ENCODE results near the gene WT1.

WT1 gene

GRCh38 chr11:32438346-32438865 lies 3.1 kb upstream of the WT1 start:
- no peak for DNase-seq (ENCODE audit: low read depth in 2 of 2)

GRCh38 chr11:32437495-32438345 lies 2.4 kb upstream of the WT1 start:
- no peak for DNase-seq (ENCODE audit: low read depth in 2 of 2)

- no peak for DNase-seq (ENCODE audit: low read depth in 2 of 2)
Measured at GRCh38 chr11:32436751-32437494, 1.6 kb upstream of the WT1 start.

GRCh38 chr11:32435942-32436750 lies 807 bp upstream of the WT1 start:
- no peak for DNase-seq (ENCODE audit: low read depth in 2 of 2)

DNA sequence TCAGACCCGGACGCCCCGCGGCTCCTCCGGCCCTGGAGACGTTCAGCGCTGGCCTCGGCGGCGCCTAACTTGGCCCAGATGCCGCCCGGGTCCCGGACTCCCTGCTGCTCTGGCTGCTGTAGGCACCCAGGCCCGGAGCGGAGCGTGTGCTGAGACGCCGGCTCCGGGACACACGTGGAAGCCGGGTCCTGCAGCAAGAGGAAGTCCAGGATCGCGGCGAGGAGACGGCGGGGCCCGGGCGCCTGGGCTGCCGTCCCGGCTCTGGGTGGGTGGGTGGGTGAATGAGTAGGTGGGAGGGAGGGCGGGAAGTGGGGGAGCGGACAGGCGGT lies 223 bp downstream of the WT1 start:
- no peak for DNase-seq (ENCODE audit: low read depth in 2 of 2)

- no peak for DNase-seq (ENCODE audit: low read depth in 2 of 2)
Measured at GRCh38 chr11:32434356-32435151, 785 bp downstream of the WT1 start.

DNA sequence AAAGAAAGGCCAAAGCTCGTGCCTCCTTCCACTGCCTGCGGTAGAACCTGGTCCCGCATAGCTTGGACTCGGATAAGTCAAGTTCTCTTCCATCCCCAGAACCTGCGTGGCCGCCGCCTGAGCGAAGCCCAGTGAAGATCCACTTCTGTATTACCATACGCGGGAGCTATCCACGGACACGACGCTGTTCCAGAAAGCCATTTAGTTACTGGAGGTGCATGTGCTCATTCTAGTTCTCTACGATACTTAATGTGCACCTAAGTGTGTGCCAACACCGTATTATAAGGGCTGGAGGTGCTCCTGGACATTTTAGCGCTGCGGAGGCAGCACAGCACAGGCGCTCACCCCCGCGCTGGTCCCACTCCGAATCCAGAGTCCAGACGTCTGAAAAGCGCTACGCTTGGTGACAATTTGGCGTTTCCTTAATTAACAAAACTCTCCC lies 1.4 kb downstream of the WT1 start:
- no peak for DNase-seq (ENCODE audit: low read depth in 2 of 2)

GRCh38 chr11:32433101-32433913 lies 2.0 kb downstream of the WT1 start:
- no peak for DNase-seq (ENCODE audit: low read depth in 2 of 2)

DNA sequence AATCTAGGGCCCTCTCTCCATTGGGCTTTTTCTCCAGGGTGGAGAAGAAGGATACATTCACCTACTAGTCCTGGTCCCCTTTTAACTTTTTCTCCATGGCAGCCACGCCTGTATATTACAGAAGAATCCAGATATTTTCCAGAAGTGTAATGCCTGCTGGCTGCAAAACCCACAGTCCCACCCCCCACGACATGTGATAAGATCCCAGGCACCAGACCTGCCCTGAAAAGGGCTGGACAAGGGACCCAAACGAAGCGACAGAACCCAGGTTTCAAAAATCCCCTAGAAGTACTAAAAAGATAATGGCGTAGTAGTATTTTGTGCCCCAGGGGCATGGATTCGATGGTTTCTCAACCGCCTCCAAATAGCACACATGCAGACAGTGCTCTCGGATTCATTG lies 2.8 kb downstream of the WT1 start:
- no peak for DNase-seq (ENCODE audit: low read depth in 2 of 2)

GRCh38 chr11:32430568-32431381 lies 4.6 kb downstream of the WT1 start:
- DNase-seq (ENCODE audit: low read depth in 2 of 2) = no peak

DNA sequence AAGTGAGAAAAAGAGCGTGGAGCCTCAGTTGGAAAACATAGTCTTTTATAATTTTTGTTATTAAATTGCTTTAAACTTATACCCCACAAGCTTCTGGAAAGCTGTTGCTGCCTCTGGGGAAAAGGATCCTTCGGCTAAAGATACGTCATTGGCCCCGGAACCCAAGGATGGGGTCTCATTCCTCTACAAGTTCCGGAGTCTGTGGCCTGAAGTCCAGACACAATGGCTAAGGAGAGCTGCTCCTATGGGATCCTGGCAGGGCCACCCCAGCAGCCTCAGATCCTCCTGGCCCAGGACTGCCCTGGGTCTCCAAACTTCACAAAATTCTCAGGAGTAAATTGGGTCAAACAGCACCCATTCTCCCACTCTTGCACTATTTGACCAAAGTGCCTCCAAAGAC lies 5.9 kb downstream of the WT1 start:
- no peak for DNase-seq (ENCODE audit: low read depth in 2 of 2)

DNA sequence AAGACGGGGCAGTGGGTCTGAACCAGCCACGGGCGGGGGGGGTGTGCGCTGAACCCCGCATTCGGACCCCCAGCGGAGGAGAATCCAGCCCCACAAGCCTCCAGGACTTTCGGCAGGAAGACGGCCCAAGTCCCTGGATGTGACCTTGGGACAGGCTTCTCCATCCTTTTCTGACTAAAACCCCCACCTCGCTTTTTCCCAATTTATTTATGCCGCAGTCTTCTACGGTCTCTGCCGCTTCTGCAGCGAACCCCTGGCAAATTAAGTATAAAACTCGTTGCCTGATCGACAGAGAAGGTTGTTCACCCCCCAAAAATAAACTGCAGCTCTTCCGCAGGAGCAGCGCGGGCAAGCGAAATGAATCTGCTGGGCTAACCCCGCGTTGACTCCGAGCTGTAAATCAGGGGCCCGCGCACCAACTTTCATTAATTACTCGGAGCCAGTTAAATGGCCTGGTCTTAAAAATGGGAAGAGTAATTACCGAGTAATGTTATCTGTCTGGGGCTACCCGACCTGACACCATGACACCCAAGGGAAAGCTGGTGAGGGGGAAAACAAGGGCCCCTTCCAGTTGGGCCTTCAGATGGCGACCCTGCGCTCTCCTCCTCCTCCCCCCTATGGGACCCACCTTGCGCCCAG lies 6.6 kb downstream of the WT1 start:
- DNase-seq (ENCODE audit: low read depth in 2 of 2) = no peak

DNA sequence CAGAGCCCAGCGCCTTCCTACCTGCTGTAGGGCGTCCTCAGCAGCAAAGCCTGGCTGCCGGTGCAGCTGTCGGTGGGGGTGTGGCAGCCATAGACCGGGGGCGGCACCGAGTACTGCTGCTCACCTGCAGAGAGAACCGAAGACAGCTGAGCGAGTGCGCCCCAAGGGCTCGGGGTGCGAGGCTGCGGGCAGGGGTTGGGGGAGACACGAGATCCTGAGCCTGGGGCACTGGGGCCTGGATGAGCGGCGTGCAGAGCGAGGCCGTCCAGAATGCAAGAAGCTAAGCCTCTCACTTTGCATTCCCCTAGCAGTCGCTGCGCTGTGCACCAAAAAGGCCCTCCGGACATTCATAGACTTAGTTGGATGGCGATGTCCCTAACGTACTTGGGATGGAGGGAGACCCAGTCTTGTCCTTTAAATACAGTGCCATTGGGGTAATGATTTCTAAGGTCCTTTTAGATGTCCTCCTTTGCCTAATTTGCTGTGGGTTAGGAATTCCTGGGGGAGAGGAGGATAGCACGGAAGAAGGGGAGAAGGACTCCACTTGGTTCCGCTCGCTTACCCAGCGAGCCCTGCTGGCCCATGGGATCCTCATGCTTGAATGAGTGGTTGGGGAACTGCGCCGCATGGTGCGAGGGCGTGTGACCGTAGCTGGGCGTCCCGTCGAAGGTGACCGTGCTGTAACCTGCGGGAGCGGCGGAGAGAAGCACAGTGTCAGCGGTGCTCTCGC lies 7.2 kb downstream of the WT1 start:
- DNase-seq (ENCODE audit: low read depth in 2 of 2) = no peak

GRCh38 chr11:32427616-32427934 lies 7.8 kb downstream of the WT1 start:
- DNase-seq (ENCODE audit: low read depth in 2 of 2) = no peak

GRCh38 chr11:32426819-32427615 lies 8.3 kb downstream of the WT1 start:
- DNase-seq (ENCODE audit: low read depth in 2 of 2) = no peak

GRCh38 chr11:32426192-32426591 lies 9.1 kb downstream of the WT1 start:
- DNase-seq (ENCODE audit: low read depth in 2 of 2) = no peak

GRCh38 chr11:32425761-32426160 lies 9.6 kb downstream of the WT1 start:
- no peak for DNase-seq (ENCODE audit: low read depth in 2 of 2)

DNA sequence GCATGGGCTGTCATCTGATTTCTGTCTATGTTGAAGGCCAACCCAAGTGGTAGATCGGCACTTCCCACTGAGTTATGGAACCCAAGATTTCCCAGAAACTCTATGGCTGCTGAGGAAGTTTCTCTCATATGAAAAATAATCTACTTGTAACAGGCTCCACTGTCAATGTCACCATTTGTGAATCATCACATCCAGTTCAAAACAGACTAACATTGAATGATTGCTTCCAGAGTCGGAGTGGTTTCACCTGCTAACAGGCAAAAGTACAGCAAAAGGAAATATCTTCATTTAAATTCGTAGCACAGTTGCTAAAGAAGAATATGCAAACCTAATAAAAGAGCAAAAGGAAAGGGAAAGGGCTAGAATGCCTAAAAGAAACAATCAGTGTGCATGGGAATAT lies 12.8 kb downstream of the WT1 start:
- no peak for DNase-seq (ENCODE audit: low read depth in 2 of 2)
